HG03342 (cell line): ENCODE measurements around the gene GGN.

Experiments used
- ATAC-seq: cut with Tn5 transposase; IDR thresholded peaks from one replicate; pipeline ENCODE4 v1.9.1; 2021; ENCODE audit warnings: mild to moderate bottlenecking, moderate library complexity; ENCODE audit not compliant: unreplicated experiment

GGN gene

GRCh38 chr19:38388349-38389100, 691 bp upstream of the GGN start, which contains the start of gene SPRED3:
SPRED3 (plus strand) TSS chr19:38388697; CDS start chr19:38390303, 1,606 bp downstream.
- ATAC-seq, result no peak

GRCh38 chr19:38386971-38387549, 774 bp downstream of the GGN start:
- ATAC-seq, result no peak

- ATAC-seq, result no peak
Measured at GRCh38 chr19:38386300-38386970, 1.4 kb downstream of the GGN start.

- ATAC-seq, result no peak
Measured at GRCh38 chr19:38385804-38386257, 2.0 kb downstream of the GGN start.

- no peak for ATAC-seq
Measured at GRCh38 chr19:38385057-38385803, 2.6 kb downstream of the GGN start.

DNA sequence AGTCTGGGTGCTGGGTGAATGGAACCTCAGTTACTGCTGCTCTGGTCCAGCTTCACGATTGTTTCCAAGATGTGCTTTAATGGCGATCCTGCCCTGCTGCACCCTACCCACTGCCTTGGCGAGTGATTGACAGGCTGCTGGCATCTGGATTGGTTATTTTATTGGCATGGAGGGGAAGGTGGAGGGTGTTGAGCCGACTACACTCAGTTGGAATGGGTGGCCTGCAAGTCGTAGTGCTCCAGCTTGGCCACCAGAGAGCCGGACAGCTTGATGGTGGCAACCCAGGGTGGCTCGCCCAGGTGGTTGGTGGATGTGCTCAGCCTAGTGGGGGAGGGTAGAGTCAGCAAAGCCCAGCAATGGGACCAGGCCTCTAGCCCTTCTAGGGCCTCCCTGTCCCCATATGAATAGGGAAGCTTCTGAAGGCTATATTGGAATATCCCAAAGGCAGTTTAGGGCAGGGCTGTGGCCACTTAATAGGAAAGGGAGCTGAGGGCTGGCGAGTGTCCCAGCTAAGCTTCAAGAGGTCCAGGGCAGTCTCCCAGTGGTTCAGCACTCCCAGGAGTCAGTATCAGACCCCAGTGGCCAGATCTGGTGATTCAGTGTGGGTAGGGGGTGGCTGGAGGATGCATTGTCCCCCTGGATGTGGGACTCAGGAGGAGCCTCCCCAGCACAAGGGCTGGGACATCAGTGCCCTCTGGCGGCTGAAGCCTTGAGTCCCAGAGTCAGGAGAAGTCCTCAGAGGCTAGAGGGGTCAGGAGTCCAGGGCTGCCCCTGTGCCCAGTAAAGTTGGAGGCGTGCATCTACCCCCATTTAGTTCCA, 3.4 kb downstream of the GGN start:
- no peak for ATAC-seq

DNA sequence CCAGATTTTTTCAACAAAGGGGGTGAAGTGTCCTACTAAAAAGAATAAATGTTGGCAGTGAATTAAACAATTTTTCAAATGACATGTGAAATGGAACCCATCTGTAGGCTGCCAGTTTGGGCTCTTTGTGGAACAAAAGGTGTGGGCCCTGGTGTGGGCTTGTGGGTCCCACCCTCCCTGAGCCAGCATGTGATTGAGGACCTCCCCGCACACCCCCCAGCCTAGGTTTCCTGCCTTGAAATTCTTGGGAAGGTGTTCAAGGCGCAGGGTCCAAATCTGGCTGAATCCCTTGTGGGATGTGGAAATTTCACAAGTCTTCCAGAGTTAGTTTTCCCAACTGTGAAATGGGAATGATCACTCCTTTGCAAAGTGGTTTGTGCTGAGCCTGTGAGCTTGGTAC, 4.1 kb downstream of the GGN start:
- ATAC-seq, result no peak

DNA sequence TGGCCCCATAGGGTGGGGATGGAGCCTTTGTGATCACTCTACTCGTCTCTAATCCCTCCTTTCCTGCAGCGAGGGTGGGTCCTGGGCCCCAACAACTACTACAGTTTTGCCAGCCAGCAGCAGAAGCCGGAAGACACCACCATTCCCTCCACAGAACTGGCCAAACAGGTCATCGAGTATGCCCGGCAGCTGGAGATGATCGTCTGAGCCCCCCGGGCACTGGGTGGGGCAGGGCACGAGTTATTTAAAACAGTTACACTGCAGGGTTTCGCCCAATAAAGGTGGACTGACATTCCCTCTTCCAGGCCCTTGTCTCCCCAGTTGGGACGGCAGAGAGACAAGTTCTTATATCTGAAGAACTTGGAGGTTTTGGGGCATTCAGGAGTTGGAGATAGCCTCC, 4.7 kb downstream of the GGN start:
- no peak for ATAC-seq

DNA sequence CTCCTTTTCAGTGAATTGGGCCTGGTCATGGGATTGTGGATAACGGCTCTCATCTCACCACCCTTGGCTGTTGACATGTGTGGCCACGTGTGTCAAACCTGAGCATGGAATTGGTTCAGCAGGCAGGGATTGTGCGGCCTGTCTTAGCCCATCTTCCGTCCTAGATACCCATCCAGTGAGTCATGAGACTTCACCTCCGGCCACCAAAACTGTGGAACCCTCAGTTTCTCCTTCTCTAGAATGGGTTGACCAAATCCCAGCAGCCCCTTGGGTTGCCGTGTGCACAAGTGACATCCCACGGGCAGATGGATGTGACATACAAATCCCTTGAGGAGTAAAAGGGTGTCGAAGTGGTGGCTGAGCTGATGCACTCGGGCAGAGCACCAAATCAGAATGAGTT, 6.7 kb downstream of the GGN start:
- no peak for ATAC-seq

GRCh38 chr19:38378866-38379265, 9.0 kb downstream of the GGN start:
- no peak for ATAC-seq

DNA sequence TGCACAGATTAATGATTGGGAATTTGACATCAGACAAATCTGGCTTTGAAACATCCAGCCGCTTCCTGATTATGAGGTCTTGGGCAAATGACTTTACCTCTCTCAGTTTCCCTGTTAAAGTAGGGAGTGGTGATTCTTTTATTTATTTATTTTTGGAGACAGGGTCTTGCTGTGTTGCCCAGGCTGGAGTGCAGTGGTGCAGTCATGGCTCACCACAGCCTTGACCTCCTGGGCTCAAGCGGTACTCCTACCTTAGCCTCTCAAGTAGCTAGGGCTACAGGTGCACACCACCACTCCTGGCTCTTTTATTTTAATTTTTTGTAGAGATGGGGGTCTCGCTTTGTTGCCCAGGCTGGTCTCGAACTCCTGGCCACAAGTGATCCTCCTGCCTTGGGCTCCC, 10.8 kb downstream of the GGN start:
- no peak for ATAC-seq

DNA sequence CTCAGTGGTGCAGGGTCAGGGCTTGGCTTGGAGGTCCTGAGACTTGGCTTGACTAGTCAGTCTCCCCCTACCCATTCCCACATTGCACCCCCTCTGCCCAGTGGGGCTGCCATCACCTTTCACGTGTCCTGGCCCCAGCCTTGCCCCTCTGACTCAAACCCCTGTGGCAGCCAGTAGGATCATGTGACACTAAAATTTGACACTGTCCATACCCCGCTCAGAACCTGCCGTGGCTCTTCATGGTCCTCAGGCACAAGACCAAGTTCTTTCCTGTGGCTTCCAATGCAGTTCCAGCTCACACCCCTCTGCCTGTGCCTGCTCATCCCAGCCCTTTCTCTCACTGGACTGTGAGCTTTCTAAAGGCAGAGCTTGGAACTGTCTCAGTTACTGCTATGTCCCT, 11.3 kb downstream of the GGN start:
- ATAC-seq, result no peak

- ATAC-seq, result no peak
Measured at GRCh38 chr19:38375748-38376147, 12.1 kb downstream of the GGN start.

DNA sequence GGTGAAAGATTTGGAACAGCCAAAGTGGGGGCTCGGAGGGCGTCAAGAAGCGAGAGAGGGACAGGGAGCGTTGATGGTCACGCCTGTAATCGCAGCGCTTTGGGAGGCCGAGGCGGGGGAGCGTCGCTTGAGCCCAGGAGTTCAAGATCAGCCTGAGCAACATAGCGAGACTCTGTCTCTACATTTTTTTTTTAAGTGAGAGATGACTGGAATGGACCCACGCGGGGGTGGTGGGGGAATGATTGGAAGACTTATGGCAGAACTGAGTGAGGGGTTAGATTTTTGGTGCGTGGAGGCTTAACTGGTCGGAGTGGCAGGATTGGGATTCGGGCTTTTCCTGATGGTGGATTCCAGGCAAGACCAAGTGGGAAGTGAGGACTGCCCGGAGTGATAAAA, 12.7 kb downstream of the GGN start:
- ATAC-seq, result no peak

GRCh38 chr19:38374332-38375097, 13.3 kb downstream of the GGN start, which contains the start of gene PSMD8:
PSMD8 (plus strand) TSS chr19:38374571; CDS start chr19:38374602, 31 bp downstream.
- ATAC-seq, result peak; percentile 93

DNA sequence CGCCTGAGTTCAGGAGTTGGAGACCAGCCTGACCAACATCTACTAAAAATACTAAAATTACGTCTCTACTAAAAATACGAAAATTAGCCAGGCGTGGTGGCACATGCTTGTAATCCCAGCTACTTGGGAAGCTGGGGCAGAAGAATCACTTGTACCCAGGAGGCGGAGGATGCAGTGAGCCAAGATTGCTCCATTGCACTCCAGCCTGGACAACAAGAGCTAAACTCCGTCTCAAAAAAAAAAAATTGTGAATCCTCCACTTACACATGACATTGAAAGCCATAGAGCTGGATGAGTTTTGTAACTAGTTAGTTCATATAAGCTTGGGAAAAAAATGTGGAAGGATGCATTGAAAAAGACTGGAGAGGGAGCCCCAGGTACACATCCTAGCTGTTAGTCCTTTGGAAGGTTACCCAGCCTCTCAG, 13.9 kb downstream of the GGN start:
- ATAC-seq, result no peak

GRCh38 chr19:38371081-38371480, 16.8 kb downstream of the GGN start:
- ATAC-seq, result no peak

- ATAC-seq, result no peak
Measured at GRCh38 chr19:38370299-38370698, 17.5 kb downstream of the GGN start.

DNA sequence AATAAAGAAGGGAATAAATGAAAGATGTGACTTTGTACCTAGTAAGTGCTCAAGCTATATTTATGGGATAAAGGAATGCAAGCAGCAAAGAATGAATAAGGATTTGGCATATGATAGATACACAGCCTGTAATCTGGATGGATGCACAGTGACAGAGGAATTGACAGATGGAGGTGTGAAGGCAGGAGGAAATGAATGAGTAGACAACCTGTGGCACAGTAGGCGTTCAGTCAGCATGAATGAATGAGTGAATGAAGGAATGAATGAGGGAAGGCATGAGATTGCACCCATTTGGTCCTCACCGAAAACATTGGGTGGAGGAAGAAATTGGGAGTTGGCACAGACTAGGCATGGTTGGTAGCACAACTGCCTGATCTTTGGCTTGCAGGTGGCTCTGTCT, 18.2 kb downstream of the GGN start:
- ATAC-seq, result no peak

DNA sequence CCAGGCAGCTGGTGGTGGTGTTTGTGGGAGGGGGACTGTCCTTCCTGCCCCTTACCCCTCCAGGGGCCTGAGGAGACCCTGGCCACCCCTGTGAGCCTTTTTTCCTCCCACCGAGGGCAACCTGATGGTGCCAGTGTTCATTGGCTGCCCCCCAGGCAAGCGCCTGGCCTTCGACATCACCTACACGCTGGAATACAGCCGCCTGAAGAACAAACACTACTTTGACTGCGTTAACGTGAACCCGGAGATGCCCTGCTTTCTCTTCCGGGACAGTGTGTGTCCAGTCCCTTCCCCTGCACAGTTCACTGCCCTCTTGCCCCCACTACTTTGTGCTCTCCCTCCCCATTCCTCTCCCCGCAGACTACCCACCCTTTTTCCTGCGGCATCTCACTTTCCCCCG, 20.8 kb downstream of the GGN start:
- ATAC-seq, result no peak
